HG02840 (cell line): ENCODE measurements around the gene IFNB1.
A peak's percentile ranks its signal among the peaks of the same experiment; 100 is the strongest.

ENCODE experiments used
- ATAC-seq: cut with Tn5 transposase; IDR thresholded peaks from one replicate; pipeline ENCODE4 v1.9.1; 2021; ENCODE audit warnings: mild to moderate bottlenecking, moderate library complexity, moderate number of reproducible peaks; ENCODE audit not compliant: unreplicated experiment, low FRiP score

IFNB1 gene

GRCh38 chr9:21075484-21075883, 2.3 kb downstream of the IFNB1 start:
- no peak for ATAC-seq

DNA sequence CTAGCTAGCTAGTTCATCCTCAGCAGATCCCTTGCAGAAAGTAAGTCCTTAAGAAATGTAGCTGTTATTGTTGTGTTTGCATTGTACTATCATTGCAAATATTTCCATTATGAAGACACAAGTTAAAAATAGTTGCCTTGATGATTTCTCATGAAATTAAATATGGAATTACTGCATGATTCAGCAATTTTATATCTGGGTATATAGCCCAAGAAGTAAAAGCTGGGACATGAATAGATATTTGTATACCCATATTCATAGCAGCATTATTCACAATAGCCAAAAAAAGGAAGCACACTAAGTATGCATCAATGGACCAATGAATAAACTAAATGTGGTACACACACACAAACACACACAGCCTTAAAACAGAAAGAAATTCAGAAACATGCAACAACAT, 6.8 kb downstream of the IFNB1 start:
- ATAC-seq = no peak

DNA sequence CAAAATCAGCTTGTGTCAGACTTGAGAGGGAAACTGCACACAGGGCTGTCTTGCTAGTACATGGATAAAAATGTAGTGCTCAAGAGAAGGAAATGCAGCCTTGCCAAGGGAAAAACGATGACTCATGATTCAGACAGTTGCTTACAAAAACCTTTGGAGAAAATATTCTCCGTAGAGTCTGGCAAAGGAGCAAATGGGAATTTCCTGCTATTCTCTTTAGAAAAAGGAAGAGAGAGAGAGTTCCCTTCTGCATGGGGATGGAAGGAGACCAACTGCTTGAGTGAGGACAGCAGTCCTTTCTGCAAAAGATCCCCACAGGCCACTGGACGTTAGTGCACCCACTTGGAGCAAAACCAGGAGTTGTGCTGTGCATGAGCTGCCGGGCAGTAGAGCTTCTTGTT, 7.6 kb downstream of the IFNB1 start:
- no peak for ATAC-seq

DNA sequence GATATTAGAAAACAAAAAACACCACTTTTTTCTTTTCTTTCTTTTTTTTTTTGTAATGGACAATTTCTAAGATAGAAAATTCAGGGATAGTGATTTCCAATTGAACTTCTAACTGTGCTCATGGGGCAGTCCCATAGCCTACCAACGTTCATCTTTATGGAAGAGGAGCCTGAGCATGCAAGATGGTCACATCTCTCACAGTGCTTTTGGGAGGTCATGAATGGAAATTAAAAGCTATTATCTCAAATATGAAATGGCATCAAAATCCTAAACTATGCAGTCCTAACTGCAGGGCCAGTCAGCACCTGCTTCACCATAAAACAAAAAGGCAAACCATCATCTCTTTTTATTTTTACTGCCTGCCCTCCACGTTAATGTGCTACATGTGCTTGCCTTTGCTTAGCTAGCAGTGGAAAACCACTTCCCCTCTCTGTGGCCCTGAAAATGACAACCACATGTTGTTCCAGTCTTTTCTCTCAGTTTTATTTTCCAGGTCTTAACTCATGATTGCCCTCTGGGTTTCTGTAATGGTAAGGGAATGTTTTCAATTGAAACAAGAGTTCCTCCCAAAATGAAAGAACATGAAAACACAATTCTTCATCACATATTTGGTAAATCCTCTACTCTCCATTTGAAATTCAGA, 16.7 kb downstream of the IFNB1 start:
- ATAC-seq = no peak

- no peak for ATAC-seq
These were observed 20.8 kb downstream of the IFNB1 start for GRCh38 chr9:21056931-21057330.

DNA sequence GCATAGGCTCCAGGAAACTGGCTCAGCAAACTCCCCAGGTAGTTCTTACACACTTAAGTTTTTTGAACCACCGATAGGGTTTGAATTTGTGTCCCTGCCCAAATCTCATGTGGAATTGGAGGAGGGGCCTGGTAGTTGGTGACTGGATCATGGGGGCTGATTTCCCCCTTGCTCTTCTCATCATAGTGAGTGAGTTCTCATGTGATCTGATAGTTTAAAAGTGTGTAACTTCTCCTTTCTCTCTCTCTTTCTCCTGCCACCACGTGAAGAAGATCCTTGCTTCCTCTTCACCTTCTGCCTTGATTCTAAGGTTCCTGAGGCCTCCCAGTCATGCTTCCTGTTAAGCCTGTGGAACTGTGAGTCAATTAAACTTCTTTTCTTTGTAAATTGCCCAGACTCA, 23.9 kb downstream of the IFNB1 start:
- no peak for ATAC-seq

- ATAC-seq = no peak
These were observed 30.5 kb downstream of the IFNB1 start for GRCh38 chr9:21047281-21047691.

DNA sequence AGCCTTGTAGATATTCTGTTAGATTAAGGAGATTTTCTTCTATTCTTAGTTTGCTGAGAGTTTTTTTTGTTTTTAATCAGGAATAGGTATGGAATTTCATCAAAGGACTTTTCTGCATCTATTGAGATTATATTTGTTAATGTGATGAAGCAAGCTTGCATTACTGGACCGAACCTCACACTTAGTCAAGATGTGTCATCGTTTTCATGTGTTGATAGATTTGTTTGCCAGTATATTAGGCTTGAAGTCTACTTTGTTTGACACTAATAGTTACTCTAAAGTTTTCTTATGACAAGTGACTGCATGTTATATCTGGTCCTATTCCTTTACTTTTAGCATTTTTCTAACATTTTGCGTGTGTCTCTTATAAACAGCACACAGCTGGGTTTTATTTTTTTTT, 33.9 kb downstream of the IFNB1 start:
- ATAC-seq = no peak

- ATAC-seq = no peak
These were observed 35.3 kb downstream of the IFNB1 start for GRCh38 chr9:21042466-21042865.

- ATAC-seq = no peak
These were observed 38.4 kb downstream of the IFNB1 start for GRCh38 chr9:21039302-21039701.

DNA sequence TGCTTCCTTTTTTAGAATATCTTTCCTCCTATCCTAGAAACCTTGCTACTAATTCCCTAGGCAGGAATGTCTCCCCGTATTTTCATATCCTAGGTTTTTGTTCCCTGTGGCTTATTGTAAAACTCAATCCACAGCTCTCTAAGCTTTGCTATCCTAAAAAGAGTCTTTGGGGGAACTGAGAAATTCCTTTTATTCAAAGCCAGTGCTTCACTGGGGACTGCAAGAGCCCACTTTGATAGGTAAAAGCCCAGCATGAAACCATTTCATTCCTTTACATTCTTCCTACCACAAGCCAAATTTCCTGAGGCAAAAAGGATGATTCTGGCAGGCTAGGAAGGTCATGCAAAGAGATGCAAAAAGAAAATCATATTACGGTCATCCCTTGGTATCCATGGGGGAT, 40.5 kb downstream of the IFNB1 start:
- no peak for ATAC-seq

- no peak for ATAC-seq
These were observed 45.9 kb downstream of the IFNB1 start for GRCh38 chr9:21031808-21032183.

DNA sequence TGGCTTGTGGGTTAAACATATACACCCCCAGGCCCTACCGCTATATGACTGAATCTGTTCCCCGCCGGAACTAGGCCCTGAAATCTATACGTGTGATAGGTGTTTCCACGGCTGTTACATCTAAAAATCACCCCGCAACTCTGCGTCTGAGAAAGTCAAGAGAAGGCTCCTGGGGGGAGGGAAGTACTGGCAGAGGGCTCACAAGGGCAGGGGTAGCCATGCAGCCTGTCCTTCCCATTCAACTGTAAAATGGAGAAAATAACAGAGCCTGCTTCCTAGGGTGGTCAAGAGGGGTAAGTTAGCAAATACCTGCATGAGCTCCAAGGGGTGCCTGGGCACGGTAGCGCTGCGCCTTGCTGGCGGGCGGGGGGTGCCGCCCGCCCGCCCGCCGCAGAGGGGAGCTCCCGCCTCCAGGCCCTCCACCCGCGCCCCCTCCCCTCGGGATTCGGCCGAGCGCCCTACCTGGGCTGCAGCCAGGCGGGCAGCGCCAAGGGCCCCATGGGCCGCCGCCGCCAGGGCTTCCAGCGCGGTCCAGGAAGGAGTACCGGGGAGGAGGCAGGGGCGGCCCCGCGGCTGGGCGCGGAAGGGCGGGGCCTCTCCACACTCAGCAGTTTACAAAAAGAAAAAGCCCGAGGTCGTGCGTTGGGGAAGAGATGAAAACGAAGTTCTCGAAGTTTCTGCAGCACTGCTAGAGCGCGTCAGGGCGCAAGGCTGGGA, 46.5 kb downstream of the IFNB1 start, which contains the start of gene HACD4:
TSS of gene HACD4 (minus strand) at position 550 of the 717 bp plus-strand sequence. CDS start at position 500, 50 bp downstream.
- ATAC-seq = peak; percentile 75

DNA sequence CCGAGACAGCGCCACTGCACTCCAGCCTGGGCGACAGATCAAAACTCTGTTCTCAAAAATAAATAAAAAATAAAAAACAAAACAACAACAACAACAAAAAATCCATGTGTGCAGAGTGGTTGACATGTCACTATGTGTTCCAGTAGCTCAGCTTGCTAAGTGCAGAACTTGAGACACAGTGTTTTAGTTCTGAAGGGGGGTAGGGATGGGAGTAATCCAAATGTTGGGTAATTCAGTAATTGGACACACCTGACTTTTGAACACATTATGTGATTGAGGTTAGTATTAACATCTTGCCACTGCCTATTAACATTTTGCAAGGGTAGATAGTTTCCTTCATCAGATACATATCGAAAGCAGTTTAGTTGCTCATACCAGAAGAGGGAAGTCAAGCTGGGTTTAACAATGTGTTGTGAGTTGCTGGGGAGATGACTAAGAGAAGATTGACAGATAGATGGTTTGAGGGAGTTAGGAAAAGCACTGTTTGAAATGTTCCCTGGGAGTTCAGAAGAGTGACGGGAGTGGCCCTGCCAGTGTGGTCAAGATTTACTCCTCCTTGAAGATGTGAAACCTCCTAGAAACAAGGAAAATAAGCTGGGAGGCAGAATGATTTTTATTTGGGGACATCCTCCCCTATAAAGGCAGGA, 47.2 kb downstream of the IFNB1 start:
- ATAC-seq = peak; percentile 47

DNA sequence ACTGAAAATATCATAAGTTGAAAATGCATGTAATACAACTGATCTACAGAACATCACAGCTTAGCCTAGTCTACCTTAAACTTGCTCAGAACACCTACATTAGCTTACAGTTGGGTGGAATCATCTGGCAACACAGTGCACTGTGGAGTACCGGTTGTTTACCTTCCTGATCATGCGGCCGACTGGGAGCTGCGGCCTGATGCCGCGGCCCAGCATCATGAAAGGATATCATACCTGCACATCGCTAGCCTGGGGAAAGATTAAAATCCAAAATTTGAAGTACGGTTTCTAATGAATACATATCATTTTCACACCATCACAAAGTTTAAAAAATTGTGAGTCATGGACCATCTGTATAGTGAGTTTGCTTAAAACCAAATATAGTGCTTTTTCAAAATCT, 48.1 kb downstream of the IFNB1 start:
- no peak for ATAC-seq

DNA sequence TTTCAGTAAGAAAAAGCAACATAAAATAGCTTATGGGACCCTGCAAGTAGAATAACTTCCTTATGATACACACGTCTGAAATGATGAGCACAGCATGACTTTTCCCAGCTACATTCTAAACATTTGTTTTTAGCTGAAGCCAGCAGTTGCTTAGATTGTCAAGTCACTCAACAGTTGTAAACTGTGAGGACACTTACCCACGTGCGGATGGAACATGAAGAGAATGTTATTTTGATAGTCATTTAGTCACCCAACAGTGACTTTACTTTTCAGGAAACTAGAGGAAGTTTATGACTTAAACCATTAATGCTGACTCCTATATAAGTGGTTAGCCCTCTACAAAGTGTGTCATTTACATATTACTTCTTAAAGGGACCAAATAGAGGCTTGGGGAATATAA, 49.3 kb downstream of the IFNB1 start:
- no peak for ATAC-seq

GRCh38 chr9:21027295-21027694, 50.4 kb downstream of the IFNB1 start:
- no peak for ATAC-seq
